ENCODE data around the gene ZNF606. TPM values are rescaled to one million over a fixed set of nuclear protein-coding genes. Genes with fewer than 3 reads are reported as not detected.

Gene ZNF606
- polyA plus RNA-seq, 2 of the 4 experiments (the other 2 are of a cell fraction) = 4.5 to 5.1 TPM

GRCh38 chr19:57934820-57935665 is 67.6 kb downstream of the ZNF606 start, which contains the start of gene ZNF418:
Gene ZNF418 (minus strand): TSS chr19:57935402. CDS start chr19:57933822, 1,580 bp downstream.
- peaks cover 91% of the 10 kb centered on the region for H3K9me3 ChIP-seq
- TF ChIP-seq PBX3 (IDR thresholded peaks at IDR 0.05) (peak; percentile 92), GATA3 (IDR thresholded peaks at IDR 0.05; ENCODE audit: borderline replicate concordance) (no peak), CTCF (IDR thresholded peaks at IDR 0.05) (no peak), MAX (IDR thresholded peaks at IDR 0.05) (peak; percentile 56; the same call in 1 of the 2 replicates), RCOR1 (IDR thresholded peaks at IDR 0.05; ENCODE audit: low read depth, low read length) (no peak)
- peak within 1 kb of the TSS; percentile 50 for H3K4me3 ChIP-seq
- POLR2A ChIA-PET = interaction anchor here (0.6 kb wide), 1 partner anchor 18 kb away, joined by 4 read pairs; no protein-coding TSS in a partner anchor
- no peaks in the 10 kb centered on the region for H3K4me1 ChIP-seq
- DNase-seq (ENCODE audit: low read depth in 1 of 2, low spot score in 1 of 2) (peak; percentile 19 to 89), FAIRE-seq (peak; percentile 59), ATAC-seq (peak; percentile 99)
- 17% methylated on average over 53 of the region's 54 CpGs for WGBS (ENCODE audit: missing lambda C conversion rate)
- CTCF ChIA-PET = no interaction called here
- peak within 1 kb of the TSS; percentile 55 for H3K4me2 ChIP-seq
- H3K27ac ChIP-seq = peak within 1 kb of the TSS; percentile 28 to 84; a peak in 4 of 6 replicates

- H3K4me2 ChIP-seq = no peak overlapping the region
- H3K4me1 ChIP-seq = no peaks in the 10 kb centered on the region
- 89% methylated on average over 4 of the region's 4 CpGs for WGBS (ENCODE audit: missing lambda C conversion rate)
- TF ChIP-seq HDAC2 (IDR thresholded peaks at IDR 0.05) (no peak), SMC3 (IDR thresholded peaks at IDR 0.05) (no peak), CHD4 (IDR thresholded peaks at IDR 0.05; ENCODE audit: borderline replicate concordance) (no peak), EHMT2 (IDR thresholded peaks at IDR 0.05; ENCODE audit: low read depth) (no peak), CBX8 (IDR thresholded peaks at IDR 0.05) (no peak), JUNB (IDR thresholded peaks at IDR 0.05) (no peak)
- ChIA-PET POLR2A (no interaction called here), CTCF (no interaction called here)
- DNase-seq (ENCODE audit: low read depth in 1 of 2, low spot score in 1 of 2) (no peak), ATAC-seq (no peak), FAIRE-seq (no peak)
- H3K4me3 ChIP-seq = no peak overlapping the region
- H3K9me3 ChIP-seq = peaks cover 87% of the 10 kb centered on the region
- H3K27ac ChIP-seq = no peak overlapping the region
Measured at GRCh38 chr19:57927587-57927986, 75.0 kb downstream of the ZNF606 start.

Other genes with a start within 250 kb of the ZNF606 start
- gene ZNF586, start 233.1 kb downstream of the ZNF606 start, polyA plus RNA-seq (2011; rRNA removed) = 8.1 and 8.2 TPM in 2 replicates
- gene ZNF586, start 233.1 kb downstream of the ZNF606 start, polyA plus RNA-seq (2017; fragmentation: RNase III; extraction: RNeasy Plus Mini Kit Qiagen cat#74134 plus additional on column Dnase treatment) = 7.1 to 8.5 TPM (median 7.3 TPM) in 3 replicates
- 5.7 and 5.8 TPM in 2 replicates for gene ZNF552, start 187.9 kb downstream of the ZNF606 start, polyA plus RNA-seq (2011; rRNA removed)
- gene ZNF552, start 187.9 kb downstream of the ZNF606 start, polyA plus RNA-seq (2017; fragmentation: RNase III; extraction: RNeasy Plus Mini Kit Qiagen cat#74134 plus additional on column Dnase treatment) = 6.0 to 7.2 TPM (median 6.5 TPM) in 3 replicates
- gene ZNF587B, start 172.5 kb downstream of the ZNF606 start, polyA plus RNA-seq (2011; rRNA removed) = 14.2 and 14.9 TPM in 2 replicates
- 13.2 to 15.8 TPM (median 14.1 TPM) in 3 replicates for gene ZNF587B, start 172.5 kb downstream of the ZNF606 start, polyA plus RNA-seq (2017; fragmentation: RNase III; extraction: RNeasy Plus Mini Kit Qiagen cat#74134 plus additional on column Dnase treatment)
- 12.1 and 17.2 TPM in 2 replicates for gene ZNF587, start 153.0 kb downstream of the ZNF606 start, polyA plus RNA-seq (2011; rRNA removed)
- gene ZNF587, start 153.0 kb downstream of the ZNF606 start, polyA plus RNA-seq (2017; fragmentation: RNase III; extraction: RNeasy Plus Mini Kit Qiagen cat#74134 plus additional on column Dnase treatment) = 10.2 to 11.2 TPM (median 10.7 TPM) in 3 replicates
- gene ZNF814, start 113.8 kb downstream of the ZNF606 start, polyA plus RNA-seq (2011; rRNA removed) = 5.5 and 6.9 TPM in 2 replicates
- 2.1 to 3.0 TPM (median 2.6 TPM) in 3 replicates for gene ZNF814, start 113.8 kb downstream of the ZNF606 start, polyA plus RNA-seq (2017; fragmentation: RNase III; extraction: RNeasy Plus Mini Kit Qiagen cat#74134 plus additional on column Dnase treatment)
- gene ZNF417, start 86.2 kb downstream of the ZNF606 start, polyA plus RNA-seq (2011; rRNA removed) = 8.0 and 8.7 TPM in 2 replicates
- 5.6 to 5.9 TPM (median 5.8 TPM) in 3 replicates for gene ZNF417, start 86.2 kb downstream of the ZNF606 start, polyA plus RNA-seq (2017; fragmentation: RNase III; extraction: RNeasy Plus Mini Kit Qiagen cat#74134 plus additional on column Dnase treatment)
- gene ZNF418, start 67.4 kb downstream of the ZNF606 start, polyA plus RNA-seq (2011; rRNA removed) = 2.8 and 3.2 TPM in 2 replicates
- 1.8 to 3.0 TPM (median 2.2 TPM) in 3 replicates for gene ZNF418, start 67.4 kb downstream of the ZNF606 start, polyA plus RNA-seq (2017; fragmentation: RNase III; extraction: RNeasy Plus Mini Kit Qiagen cat#74134 plus additional on column Dnase treatment)
- gene ZNF256, start 55.1 kb downstream of the ZNF606 start, polyA plus RNA-seq (2011; rRNA removed) = 2.5 and 2.9 TPM in 2 replicates
- 1.4 to 1.7 TPM (median 1.6 TPM) in 3 replicates for gene ZNF256, start 55.1 kb downstream of the ZNF606 start, polyA plus RNA-seq (2017; fragmentation: RNase III; extraction: RNeasy Plus Mini Kit Qiagen cat#74134 plus additional on column Dnase treatment)
- 0.13 and 0.15 TPM in 2 replicates for gene C19orf18, start 28.3 kb downstream of the ZNF606 start, polyA plus RNA-seq (2011; rRNA removed)
- 0.17 to 0.25 TPM in 2 of 3 replicates, not detected in the other for gene C19orf18, start 28.3 kb downstream of the ZNF606 start, polyA plus RNA-seq (2017; fragmentation: RNase III; extraction: RNeasy Plus Mini Kit Qiagen cat#74134 plus additional on column Dnase treatment)
- not detected in 2 replicates for gene ZSCAN1, start 31.2 kb upstream of the ZNF606 start, polyA plus RNA-seq (2011; rRNA removed)
- gene ZSCAN1, start 31.2 kb upstream of the ZNF606 start, polyA plus RNA-seq (2017; fragmentation: RNase III; extraction: RNeasy Plus Mini Kit Qiagen cat#74134 plus additional on column Dnase treatment) = not detected in 3 replicates
- gene ZNF135, start 56.5 kb upstream of the ZNF606 start, polyA plus RNA-seq (2011; rRNA removed) = not detected in 2 replicates
- not detected in 3 replicates for gene ZNF135, start 56.5 kb upstream of the ZNF606 start, polyA plus RNA-seq (2017; fragmentation: RNase III; extraction: RNeasy Plus Mini Kit Qiagen cat#74134 plus additional on column Dnase treatment)
- 2.2 and 2.9 TPM in 2 replicates for gene ZSCAN18, start 95.4 kb upstream of the ZNF606 start, polyA plus RNA-seq (2011; rRNA removed)
- gene ZSCAN18, start 95.4 kb upstream of the ZNF606 start, polyA plus RNA-seq (2017; fragmentation: RNase III; extraction: RNeasy Plus Mini Kit Qiagen cat#74134 plus additional on column Dnase treatment) = 2.3 to 3.3 TPM (median 2.6 TPM) in 3 replicates
- gene ZNF329, start 148.0 kb upstream of the ZNF606 start, polyA plus RNA-seq (2011; rRNA removed) = 5.7 and 6.2 TPM in 2 replicates
- 2.7 to 2.8 TPM (median 2.8 TPM) in 3 replicates for gene ZNF329, start 148.0 kb upstream of the ZNF606 start, polyA plus RNA-seq (2017; fragmentation: RNase III; extraction: RNeasy Plus Mini Kit Qiagen cat#74134 plus additional on column Dnase treatment)
- 27.3 and 28.7 TPM in 2 replicates for gene ZNF274, start 180.2 kb upstream of the ZNF606 start, polyA plus RNA-seq (2011; rRNA removed)
- gene ZNF274, start 180.2 kb upstream of the ZNF606 start, polyA plus RNA-seq (2017; fragmentation: RNase III; extraction: RNeasy Plus Mini Kit Qiagen cat#74134 plus additional on column Dnase treatment) = 15.8 to 18.8 TPM (median 18.3 TPM) in 3 replicates
- 32.7 and 33.1 TPM in 2 replicates for gene ZNF544, start 226.1 kb upstream of the ZNF606 start, polyA plus RNA-seq (2011; rRNA removed)
- gene ZNF544, start 226.1 kb upstream of the ZNF606 start, polyA plus RNA-seq (2017; fragmentation: RNase III; extraction: RNeasy Plus Mini Kit Qiagen cat#74134 plus additional on column Dnase treatment) = 22.5 to 30.6 TPM (median 23.7 TPM) in 3 replicates

Measured in A549 (cell line).